Measurements from ENCODE around the gene DNAH1.
"Not testable (repeated sequence)": the region's sequence is repeated elsewhere in the genome, so short reads cannot be mapped to it uniquely, and the experiment has no call there.

The DNAH1 gene

GRCh38 chr3:52333869-52334557 lies 17.9 kb downstream of the DNAH1 start:
- H3K4me3 ChIP-seq (replicated peaks; ENCODE audit: low read depth, low read length), result no peak overlapping the region
- DNase-seq (ENCODE audit: extremely low read depth, low read depth), result no peak
- TF ChIP-seq, protein P1, sequence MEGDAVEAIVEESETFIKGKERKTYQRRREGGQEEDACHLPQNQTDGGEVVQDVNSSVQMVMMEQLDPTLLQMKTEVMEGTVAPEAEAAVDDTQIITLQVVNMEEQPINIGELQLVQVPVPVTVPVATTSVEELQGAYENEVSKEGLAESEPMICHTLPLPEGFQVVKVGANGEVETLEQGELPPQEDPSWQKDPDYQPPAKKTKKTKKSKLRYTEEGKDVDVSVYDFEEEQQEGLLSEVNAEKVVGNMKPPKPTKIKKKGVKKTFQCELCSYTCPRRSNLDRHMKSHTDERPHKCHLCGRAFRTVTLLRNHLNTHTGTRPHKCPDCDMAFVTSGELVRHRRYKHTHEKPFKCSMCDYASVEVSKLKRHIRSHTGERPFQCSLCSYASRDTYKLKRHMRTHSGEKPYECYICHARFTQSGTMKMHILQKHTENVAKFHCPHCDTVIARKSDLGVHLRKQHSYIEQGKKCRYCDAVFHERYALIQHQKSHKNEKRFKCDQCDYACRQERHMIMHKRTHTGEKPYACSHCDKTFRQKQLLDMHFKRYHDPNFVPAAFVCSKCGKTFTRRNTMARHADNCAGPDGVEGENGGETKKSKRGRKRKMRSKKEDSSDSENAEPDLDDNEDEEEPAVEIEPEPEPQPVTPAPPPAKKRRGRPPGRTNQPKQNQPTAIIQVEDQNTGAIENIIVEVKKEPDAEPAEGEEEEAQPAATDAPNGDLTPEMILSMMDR (IDR thresholded peaks at IDR 0.05; ENCODE audit: low read depth, low read length, missing control alignments), result no peak

GRCh38 chr3:52338131-52338530 lies 22.0 kb downstream of the DNAH1 start:
- not testable (repeated sequence) for H3K4me3 ChIP-seq (replicated peaks; ENCODE audit: low read depth, low read length); DNase-seq (ENCODE audit: extremely low read depth, low read depth)

DNA sequence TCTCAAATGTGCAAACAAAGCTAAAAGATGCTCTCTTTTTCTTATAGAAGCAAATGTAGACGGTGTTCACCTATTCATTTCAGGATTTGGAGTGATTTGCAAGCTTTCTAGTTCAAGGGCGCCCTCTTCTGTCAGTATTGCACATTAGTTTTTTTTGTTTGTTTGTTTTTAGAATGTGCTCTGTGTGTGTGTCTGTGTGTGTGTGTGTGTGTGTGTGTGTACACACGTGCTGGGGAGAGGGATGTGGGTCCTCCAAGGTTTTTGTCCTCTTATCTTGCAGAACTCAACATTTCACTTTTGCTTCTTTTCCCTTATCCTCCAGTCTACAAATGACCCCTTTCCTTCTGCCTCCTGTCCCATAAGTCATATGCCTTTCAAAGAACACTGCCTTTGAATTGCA lies 23.5 kb downstream of the DNAH1 start:
- TF ChIP-seq, protein P1 (IDR thresholded peaks at IDR 0.05; ENCODE audit: low read depth, low read length, missing control alignments), result peak; percentile 55
- DNase-seq (ENCODE audit: extremely low read depth, low read depth), result peak; percentile 65
- H3K4me3 ChIP-seq (replicated peaks; ENCODE audit: low read depth, low read length), result no peak overlapping the region

DNA sequence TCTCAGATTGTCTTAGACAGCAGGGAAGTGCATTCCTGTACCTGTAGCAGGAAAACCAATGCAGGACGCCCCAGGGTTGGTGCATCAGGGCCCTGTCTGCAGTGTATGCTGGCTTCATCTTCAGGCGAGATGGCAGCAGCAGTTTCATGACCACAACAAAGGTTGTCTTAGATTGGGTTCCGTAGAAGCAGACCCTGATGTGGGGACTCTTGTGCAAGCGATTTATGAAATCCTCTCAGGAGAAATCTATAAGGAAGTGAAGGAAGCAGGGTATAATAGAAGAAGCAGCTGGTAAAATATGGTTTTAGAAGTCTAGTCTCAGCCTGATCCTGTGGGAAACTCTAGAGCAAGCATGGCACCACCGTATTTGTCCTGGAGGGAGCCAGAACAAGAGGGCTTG lies 25.0 kb downstream of the DNAH1 start:
- TF ChIP-seq, protein P1 (IDR thresholded peaks at IDR 0.05; ENCODE audit: low read depth, low read length, missing control alignments), result no peak
- no peak overlapping the region for H3K4me3 ChIP-seq (replicated peaks; ENCODE audit: low read depth, low read length)
- DNase-seq (ENCODE audit: extremely low read depth, low read depth), result no peak

GRCh38 chr3:52343946-52344600 lies 28.0 kb downstream of the DNAH1 start:
- TF ChIP-seq, protein P1 (IDR thresholded peaks at IDR 0.05; ENCODE audit: low read depth, low read length, missing control alignments), result no peak
- DNase-seq (ENCODE audit: extremely low read depth, low read depth), result no peak
- H3K4me3 ChIP-seq (replicated peaks; ENCODE audit: low read depth, low read length), result no peak overlapping the region

GRCh38 chr3:52345521-52346109 lies 29.5 kb downstream of the DNAH1 start:
- TF ChIP-seq, protein P1 (IDR thresholded peaks at IDR 0.05; ENCODE audit: low read depth, low read length, missing control alignments), result no peak
- H3K4me3 ChIP-seq (replicated peaks; ENCODE audit: low read depth, low read length), result no peak overlapping the region
- no peak for DNase-seq (ENCODE audit: extremely low read depth, low read depth)
